Measurements from ENCODE around the gene STK32C. TPM values are rescaled to one million over a fixed set of nuclear protein-coding genes. Genes with fewer than 3 reads are reported as not detected.

STK32C gene
- total RNA-seq, 1 donor from 2014 or later, result 69.2 TPM

- peaks cover 29% of the 10 kb centered on the region for H3K27me3 Mint-ChIP-seq (ENCODE audit: unreplicated experiment)
- no peak overlapping the region for H3K27ac Mint-ChIP-seq (ENCODE audit: unreplicated experiment)
- peaks cover 39% of the 10 kb centered on the region for H3K36me3 Mint-ChIP-seq (ENCODE audit: unreplicated experiment)
- H3K4me3 Mint-ChIP-seq (ENCODE audit: unreplicated experiment), result no peak overlapping the region
- TF ChIP-seq CTCF (IDR thresholded peaks at IDR 0.05; ENCODE audit: partially characterized antibody, unreplicated experiment), result no peak
- H3K4me1 Mint-ChIP-seq (ENCODE audit: low read depth, unreplicated experiment), result peaks cover 10% of the 10 kb centered on the region
- DNase-seq, result peak; percentile 17
- peaks cover 51% of the 10 kb centered on the region for H3K9me3 Mint-ChIP-seq (ENCODE audit: unreplicated experiment)
Observed at GRCh38 chr10:132210766-132211165, 97.0 kb downstream of the STK32C start.

- H3K27me3 Mint-ChIP-seq (ENCODE audit: unreplicated experiment), result peaks cover 27% of the 10 kb centered on the region
- TF ChIP-seq CTCF (IDR thresholded peaks at IDR 0.05; ENCODE audit: partially characterized antibody, unreplicated experiment), result no peak
- peak; percentile 11 for DNase-seq
Observed at GRCh38 chr10:132209978-132210530, 97.7 kb downstream of the STK32C start.

GRCh38 chr10:132209130-132209529, 98.6 kb downstream of the STK32C start:
- no peak for TF ChIP-seq CTCF (IDR thresholded peaks at IDR 0.05; ENCODE audit: partially characterized antibody, unreplicated experiment)
- Mint-ChIP-seq H3K27me3 (ENCODE audit: unreplicated experiment) (peaks cover 32% of the 10 kb centered on the region), H3K27ac (ENCODE audit: unreplicated experiment) (peak overlapping the region; percentile 68), H3K4me3 (ENCODE audit: unreplicated experiment) (no peak overlapping the region), H3K9me3 (ENCODE audit: unreplicated experiment) (peaks cover 46% of the 10 kb centered on the region), H3K36me3 (ENCODE audit: unreplicated experiment) (peaks cover 25% of the 10 kb centered on the region), H3K4me1 (ENCODE audit: low read depth, unreplicated experiment) (peaks cover 10% of the 10 kb centered on the region)
- DNase-seq, result peak; percentile 16

More at GRCh38 chr10:132209978-132210530, 97.7 kb downstream of the STK32C start:
- Mint-ChIP-seq H3K9me3 (ENCODE audit: unreplicated experiment) (peaks cover 47% of the 10 kb centered on the region), H3K4me3 (ENCODE audit: unreplicated experiment) (no peak overlapping the region), H3K27ac (ENCODE audit: unreplicated experiment) (peak overlapping the region; percentile 59), H3K36me3 (ENCODE audit: unreplicated experiment) (peaks cover 33% of the 10 kb centered on the region), H3K4me1 (ENCODE audit: low read depth, unreplicated experiment) (peaks cover 10% of the 10 kb centered on the region)

- H3K4me3 Mint-ChIP-seq (ENCODE audit: unreplicated experiment), result no peak overlapping the region
- peak; percentile 70 for DNase-seq
- H3K36me3 Mint-ChIP-seq (ENCODE audit: unreplicated experiment), result peaks cover 19% of the 10 kb centered on the region
- no peak for TF ChIP-seq CTCF (IDR thresholded peaks at IDR 0.05; ENCODE audit: partially characterized antibody, unreplicated experiment)
- peaks cover 43% of the 10 kb centered on the region for H3K9me3 Mint-ChIP-seq (ENCODE audit: unreplicated experiment)
- peaks cover 34% of the 10 kb centered on the region for H3K27me3 Mint-ChIP-seq (ENCODE audit: unreplicated experiment)
- peak overlapping the region; percentile 68 for H3K27ac Mint-ChIP-seq (ENCODE audit: unreplicated experiment)
- peaks cover 10% of the 10 kb centered on the region for H3K4me1 Mint-ChIP-seq (ENCODE audit: low read depth, unreplicated experiment)
Observed at GRCh38 chr10:132208462-132209050, 99.2 kb downstream of the STK32C start.

All from glutamatergic neuron (in vitro differentiated cells).